ENCODE measurements around the gene TMED1.

DNA sequence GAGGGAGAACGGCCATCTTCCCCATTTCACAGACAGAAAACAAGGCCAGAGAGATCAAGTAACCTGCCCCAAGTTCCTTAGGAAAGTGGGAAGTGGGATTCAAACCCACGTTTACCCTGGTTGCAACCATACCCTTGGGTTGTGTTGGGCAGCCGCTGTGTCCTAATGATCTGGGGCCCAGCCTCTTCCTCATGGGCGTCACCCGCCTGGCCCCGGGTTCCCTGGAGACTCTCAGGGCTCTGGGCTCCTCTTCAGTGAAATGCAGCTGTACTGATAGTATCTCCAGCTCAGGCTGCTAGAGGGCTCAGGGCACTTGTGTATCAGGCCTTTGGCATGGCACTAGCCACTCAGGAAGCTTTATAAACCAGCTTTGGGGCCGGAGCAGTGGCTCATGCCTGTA lies 9.8 kb downstream of the TMED1 start:
- TF ChIP-seq, protein P1, sequence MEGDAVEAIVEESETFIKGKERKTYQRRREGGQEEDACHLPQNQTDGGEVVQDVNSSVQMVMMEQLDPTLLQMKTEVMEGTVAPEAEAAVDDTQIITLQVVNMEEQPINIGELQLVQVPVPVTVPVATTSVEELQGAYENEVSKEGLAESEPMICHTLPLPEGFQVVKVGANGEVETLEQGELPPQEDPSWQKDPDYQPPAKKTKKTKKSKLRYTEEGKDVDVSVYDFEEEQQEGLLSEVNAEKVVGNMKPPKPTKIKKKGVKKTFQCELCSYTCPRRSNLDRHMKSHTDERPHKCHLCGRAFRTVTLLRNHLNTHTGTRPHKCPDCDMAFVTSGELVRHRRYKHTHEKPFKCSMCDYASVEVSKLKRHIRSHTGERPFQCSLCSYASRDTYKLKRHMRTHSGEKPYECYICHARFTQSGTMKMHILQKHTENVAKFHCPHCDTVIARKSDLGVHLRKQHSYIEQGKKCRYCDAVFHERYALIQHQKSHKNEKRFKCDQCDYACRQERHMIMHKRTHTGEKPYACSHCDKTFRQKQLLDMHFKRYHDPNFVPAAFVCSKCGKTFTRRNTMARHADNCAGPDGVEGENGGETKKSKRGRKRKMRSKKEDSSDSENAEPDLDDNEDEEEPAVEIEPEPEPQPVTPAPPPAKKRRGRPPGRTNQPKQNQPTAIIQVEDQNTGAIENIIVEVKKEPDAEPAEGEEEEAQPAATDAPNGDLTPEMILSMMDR (IDR thresholded peaks at IDR 0.05) = no peak
- no peak for TF ChIP-seq POLR2A (IDR thresholded peaks at IDR 0.05)
